Endothelial cell of umbilical vein (primary cell): ENCODE results near the gene MARK2. TPM values are rescaled to one million over a fixed set of nuclear protein-coding genes. Genes with fewer than 3 reads are reported as not detected.

Source experiments
- BruUV-seq: library from RNA; stranded (reverse); fragments of 400-500 nt; replicated peaks from 2 replicates; lab custom pipeline; 2021; lab: Mats Ljungman, UMichigan
- CTCF ChIA-PET: fragments of 300-600, 350-600 bp; sonication (Branson Sonifier 250); formaldehyde crosslinking; loops from one replicate; lab custom pipeline; 2021; ENCODE audit warnings: antibody characterized with exemption, inconsistent platforms; lab: Charles Lee
- POLR2A ChIA-PET: fragments of 300-600, 350-600 bp; sonication (Branson Sonifier 250); formaldehyde crosslinking; loops from one replicate; lab custom pipeline; 2021; ENCODE audit warnings: antibody characterized with exemption, inconsistent platforms; lab: Charles Lee
- DNase-seq: peaks from one replicate; pipeline ENCODE4 v3.0.0-alpha.2; 2011; ENCODE audit warnings: low read depth, low spot score
- FAIRE-seq: peaks from 2 replicates; lab custom pipeline; 2011; peaks lifted over from hg19 to GRCh38; lab: Jason Lieb, UNC
- H2AFZ ChIP-seq: 2 replicates; pipeline ENCODE4 v1.6.0; 2012; ENCODE audit warnings: low read depth, low read length, control low read depth, inconsistent platforms
- H3K27ac ChIP-seq: 2 replicates; pipeline ENCODE4 v1.5.1; 2011; ENCODE audit warnings: low read depth, mild to moderate bottlenecking, control low read depth, low read length, moderate library complexity; ENCODE audit not compliant: insufficient read depth
- H3K27me3 ChIP-seq, 2 experiments: 2 replicates each; pipeline versions ENCODE4 v1.6.0 to v1.6.1; 2011; ENCODE audit warnings: low read length in 2 of 2, mixed read lengths in 1 of 2; ENCODE audit not compliant: control insufficient read depth in 2 of 2, insufficient read depth in 2 of 2
- H3K36me3 ChIP-seq, 2 experiments: 2 replicates in 1 of 2; 3 replicates in 1 of 2; pipeline ENCODE4 v1.5.1; 2011; ENCODE audit warnings: low read length in 2 of 2, mild to moderate bottlenecking in 1 of 2, moderate library complexity in 1 of 2; ENCODE audit not compliant: control insufficient read depth in 2 of 2, insufficient read depth in 2 of 2; ENCODE audit errors: extremely low read depth in 1 of 2
- H3K4me1 ChIP-seq: 3 replicates; pipeline ENCODE4 v1.5.1; 2011; ENCODE audit warnings: mild to moderate bottlenecking, low read length; ENCODE audit not compliant: control insufficient read depth, insufficient read depth; ENCODE audit errors: extremely low read depth
- H3K4me2 ChIP-seq: 2 replicates; pipeline ENCODE4 v1.6.1; 2011; ENCODE audit warnings: low read length, control low read depth, mixed read lengths; ENCODE audit not compliant: insufficient read depth
- H3K4me3 ChIP-seq, 3 experiments: fragments of 200-600 bp in 1 of 3; sonication (generic), shearing (Covaris generic) in 1 of 3; replicated peaks in 1 of 3; 2 replicates each; pipeline ENCODE4 v1.5.1; 2011 to 2016; ENCODE audit warnings: control low read depth in 3 of 3, low read length in 3 of 3, mild to moderate bottlenecking in 2 of 3, inconsistent platforms in 1 of 3, low read depth in 1 of 3, moderate library complexity in 1 of 3; ENCODE audit not compliant: insufficient read depth in 1 of 3
- H3K79me2 ChIP-seq: 2 replicates; pipeline ENCODE4 v1.6.0; 2012; ENCODE audit warnings: low read length, inconsistent platforms; ENCODE audit not compliant: control insufficient read depth, insufficient read depth
- H3K9ac ChIP-seq: replicated peaks from 2 replicates; pipeline ENCODE3; 2011; ENCODE audit warnings: low read length, control low read depth; ENCODE audit not compliant: insufficient read depth; ENCODE audit errors: extremely low read depth
- H3K9me1 ChIP-seq: replicated peaks from 3 replicates; pipeline ENCODE4 v1.6.0; 2011; ENCODE audit warnings: mild to moderate bottlenecking, low read length; ENCODE audit not compliant: control insufficient read depth, insufficient read depth; ENCODE audit errors: extremely low read depth
- H3K9me3 ChIP-seq: replicated peaks from 2 replicates; pipeline ENCODE4 v1.5.1; 2012; ENCODE audit warnings: low read length, inconsistent platforms; ENCODE audit not compliant: control insufficient read depth, insufficient read depth
- H4K20me1 ChIP-seq: replicated peaks from 2 replicates; pipeline ENCODE3; 2011; ENCODE audit warnings: mild to moderate bottlenecking, low read length; ENCODE audit not compliant: control insufficient read depth, insufficient read depth; ENCODE audit errors: extremely low read depth
- EZH2 ChIP-seq: IDR thresholded peaks from 2 replicates; pipeline ENCODE4 v1.6.1; 2012; ENCODE audit warnings: borderline replicate concordance, low read depth, mild to moderate bottlenecking, moderate library complexity, low read length, inconsistent platforms; ENCODE audit not compliant: severe bottlenecking
- FOS ChIP-seq: IDR thresholded peaks from 2 replicates; pipeline ENCODE4 v1.6.1; 2011; ENCODE audit warnings: mild to moderate bottlenecking, low read length, moderate library complexity, borderline replicate concordance; ENCODE audit not compliant: insufficient read depth
- GATA2 ChIP-seq: IDR thresholded peaks from 2 replicates; pipeline ENCODE4 v1.7.0; 2011; ENCODE audit warnings: low read depth, mild to moderate bottlenecking, moderate library complexity, mixed read lengths, low read length; ENCODE audit not compliant: insufficient read length, insufficient read depth
- JUN ChIP-seq: IDR thresholded peaks from 2 replicates; pipeline ENCODE4 v1.6.1; 2011; ENCODE audit warnings: borderline replicate concordance, low read depth; ENCODE audit not compliant: insufficient read length, insufficient read depth
- MAX ChIP-seq: IDR thresholded peaks from 2 replicates; pipeline ENCODE4 v1.6.1; 2011; ENCODE audit not compliant: insufficient read depth, insufficient read length
- MYC ChIP-seq: IDR thresholded peaks from one replicate; pipeline ENCODE4 v1.6.1; 2011; ENCODE audit warnings: mild to moderate bottlenecking, low read depth, low read length
- POLR2A ChIP-seq: IDR thresholded peaks from 2 replicates; pipeline ENCODE4 v1.6.1; 2012; ENCODE audit warnings: low read depth, mild to moderate bottlenecking, control low read depth, low read length
- POLR2AphosphoS5 ChIP-seq: IDR thresholded peaks from 2 replicates; pipeline ENCODE4 v1.6.1; 2012; ENCODE audit warnings: low read depth, mild to moderate bottlenecking, control low read depth, low read length, moderate library complexity; ENCODE audit not compliant: insufficient read depth
- dilution Hi-C: fragments of 300-500 bp; cut with MboI; formaldehyde crosslinking; loops from one replicate; pipeline ENCODE4 v1.15.0; 2019; ENCODE audit warnings: low sequenced_read_pairs; ENCODE audit not compliant: extremely low pct_ligation_motif_present
- intact Hi-C: fragments of 100-400 bp; cut with micrococcal nuclease; formaldehyde crosslinking; loops from one replicate; pipeline ENCODE4 v1.10.0; 2022
- polyA plus RNA-seq, 4 experiments: library from polyadenylated mRNA; depleted of rRNA in 3 of 4; stranded (reverse) in 3 of 4; unstranded in 1 of 4; fragments of >200 nt; gene quantifications; 2 replicates each; pipeline versions ENCODE4 v1.2.1 to v1.2.3, GENCODE V29; 2011 to 2012; ENCODE audit warnings: missing spikeins in 1 of 4
- total RNA-seq: library from RNA; stranded (reverse); gene quantifications from 2 replicates; pipeline ENCODE4 v1.2.3, GENCODE V29; 2021
- TF ChIP-seq, protein P1 (sequence below), 2 donors: IDR thresholded peaks; 1 replicate in 1 of 2; 2 replicates in 1 of 2; pipeline ENCODE4 v1.5.1; 2011; ENCODE audit warnings: low read length in 2 of 2, mild to moderate bottlenecking in 2 of 2, moderate library complexity in 2 of 2, control low read depth in 1 of 2, inconsistent platforms in 1 of 2, low read depth in 1 of 2; ENCODE audit not compliant: insufficient read depth in 1 of 2; ENCODE audit errors: extremely low read depth in 1 of 2

The MARK2 gene
- total and polyA plus RNA-seq, 2 donors (not counting 3 experiments of a cell fraction or from before 2014, with no cell fraction given) = 16.6 to 34.7 TPM

GRCh38 chr11:63835158-63835545 is 3.8 kb upstream of the MARK2 start:
- CTCF ChIA-PET = interaction anchor here (1.0 to 16.7 kb wide), 8 partner anchors 32 to 318 kb away, joined by 3 to 264 read pairs (median 4); partner anchors contain the start of gene ZFTA
- BruUV-seq = no TSS peak

More at GRCh38 chr11:63835158-63835545, 3.8 kb upstream of the MARK2 start:
- no peak for FAIRE-seq
- H3K9ac ChIP-seq = no peak overlapping the region
- no peak overlapping the region for H3K27ac ChIP-seq
- intact Hi-C loops = loop anchor here (5.0 kb wide), 2 partner anchors 467 to 1083 kb away; partner anchors contain the start of genes CATSPERZ and ZBTB3
- no peak overlapping the region for H3K4me3 ChIP-seq
- H3K4me2 ChIP-seq = no peak overlapping the region
- dilution Hi-C loops = no loop called here
- no peaks in the 10 kb centered on the region for H3K36me3 ChIP-seq
- no peaks in the 10 kb centered on the region for H3K9me3 ChIP-seq
- TF ChIP-seq EZH2 (no peak), POLR2A (no peak), GATA2 (no peak), FOS (no peak), POLR2AphosphoS5 (no peak), MYC (no peak), MAX (no peak), JUN (no peak)
- TF ChIP-seq, protein P1, sequence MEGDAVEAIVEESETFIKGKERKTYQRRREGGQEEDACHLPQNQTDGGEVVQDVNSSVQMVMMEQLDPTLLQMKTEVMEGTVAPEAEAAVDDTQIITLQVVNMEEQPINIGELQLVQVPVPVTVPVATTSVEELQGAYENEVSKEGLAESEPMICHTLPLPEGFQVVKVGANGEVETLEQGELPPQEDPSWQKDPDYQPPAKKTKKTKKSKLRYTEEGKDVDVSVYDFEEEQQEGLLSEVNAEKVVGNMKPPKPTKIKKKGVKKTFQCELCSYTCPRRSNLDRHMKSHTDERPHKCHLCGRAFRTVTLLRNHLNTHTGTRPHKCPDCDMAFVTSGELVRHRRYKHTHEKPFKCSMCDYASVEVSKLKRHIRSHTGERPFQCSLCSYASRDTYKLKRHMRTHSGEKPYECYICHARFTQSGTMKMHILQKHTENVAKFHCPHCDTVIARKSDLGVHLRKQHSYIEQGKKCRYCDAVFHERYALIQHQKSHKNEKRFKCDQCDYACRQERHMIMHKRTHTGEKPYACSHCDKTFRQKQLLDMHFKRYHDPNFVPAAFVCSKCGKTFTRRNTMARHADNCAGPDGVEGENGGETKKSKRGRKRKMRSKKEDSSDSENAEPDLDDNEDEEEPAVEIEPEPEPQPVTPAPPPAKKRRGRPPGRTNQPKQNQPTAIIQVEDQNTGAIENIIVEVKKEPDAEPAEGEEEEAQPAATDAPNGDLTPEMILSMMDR (IDR thresholded peaks at IDR 0.05; ENCODE audit: extremely low read depth in 1 of 2, insufficient read depth in 1 of 2, low read depth in 1 of 2, low read length in 2 of 2) = no peak
- H3K4me1 ChIP-seq = peaks cover 12% of the 10 kb centered on the region
- H3K27me3 ChIP-seq = no peaks in the 10 kb centered on the region
- H3K79me2 ChIP-seq = peaks cover 9% of the 10 kb centered on the region
- H2AFZ ChIP-seq = no peak overlapping the region
- H3K9me1 ChIP-seq = no peaks in the 10 kb centered on the region
- DNase-seq = no peak
- no peaks in the 10 kb centered on the region for H4K20me1 ChIP-seq
- POLR2A ChIA-PET = no interaction called here
